IMR-90 (cell line): ENCODE measurements around the gene ARRDC3. TPM values are rescaled to one million over a fixed set of nuclear protein-coding genes. Genes with fewer than 3 reads are reported as not detected.
"Not testable (repeated sequence)": the region's sequence is repeated elsewhere in the genome, so short reads cannot be mapped to it uniquely, and the experiment has no call there.

ENCODE experiments used
- ATAC-seq: fragments of 200-7000 bp; cut with Tn5 transposase; 2 replicates; pipeline ENCODE4 v1.9.1; 2020; ENCODE audit warnings: low read depth, mild to moderate bottlenecking, moderate library complexity
- BruUV-seq: library from RNA; stranded (reverse); fragments of 400-500 nt; replicated peaks from 2 replicates; lab custom pipeline; 2021; lab: Mats Ljungman, UMichigan
- CTCF ChIA-PET: fragments of 300-600 bp; formaldehyde crosslinking; extraction: SDS; loops from one replicate; lab custom pipeline; 2021; ENCODE audit warnings: antibody characterized with exemption; lab: Yijun Ruan, JAX
- POLR2A ChIA-PET: fragments of 300-600 bp; sonication (Branson Sonifier 250); formaldehyde crosslinking; loops from one replicate; lab custom pipeline; 2022; ENCODE audit warnings: antibody characterized with exemption; ENCODE audit not compliant: unreplicated experiment; lab: Charles Lee
- DNase-seq: peaks from one replicate; pipeline ENCODE4 v3.0.0; 2013
- H2AFZ ChIP-seq: replicated peaks from 2 replicates; pipeline ENCODE3; 2013; ENCODE audit warnings: low read length, mild to moderate bottlenecking; ENCODE audit not compliant: poor library complexity
- H2AK5ac ChIP-seq: 2 replicates; pipeline ENCODE4 v1.6.1; 2013; ENCODE audit warnings: low read depth, low read length, inconsistent platforms
- H2AK9ac ChIP-seq: replicated peaks from 2 replicates; pipeline ENCODE3; 2013; ENCODE audit warnings: mild to moderate bottlenecking, low read depth, low read length, moderate library complexity; ENCODE audit not compliant: poor library complexity
- H2BK120ac ChIP-seq: 2 replicates; pipeline ENCODE4 v1.6.1; 2013; ENCODE audit warnings: low read depth, low read length, inconsistent platforms
- H2BK15ac ChIP-seq: 3 replicates; pipeline ENCODE4 v1.6.1; 2013; ENCODE audit warnings: low read depth, low read length, inconsistent platforms
- H2BK20ac ChIP-seq: 2 replicates; pipeline ENCODE4 v1.6.1; 2013; ENCODE audit warnings: low read depth, mild to moderate bottlenecking, inconsistent platforms, low read length, moderate library complexity
- H2BK5ac ChIP-seq: 2 replicates; pipeline ENCODE4 v1.6.1; 2013; ENCODE audit warnings: mild to moderate bottlenecking, low read depth, low read length, inconsistent platforms; ENCODE audit not compliant: poor library complexity, severe bottlenecking
- H3K14ac ChIP-seq: replicated peaks from 2 replicates; pipeline ENCODE4 v1.6.1; 2013; ENCODE audit warnings: low read depth, low read length, inconsistent platforms
- H3K18ac ChIP-seq: 2 replicates; pipeline ENCODE4 v1.6.1; 2013; ENCODE audit warnings: low read depth, low read length, control low read depth
- H3K23ac ChIP-seq: 2 replicates; pipeline ENCODE4 v1.6.1; 2013; ENCODE audit warnings: low read depth, low read length, inconsistent platforms
- H3K27ac ChIP-seq: 2 replicates; pipeline ENCODE4 v1.5.1; 2013; ENCODE audit warnings: mild to moderate bottlenecking, control low read depth, low read length; ENCODE audit not compliant: insufficient read depth
- H3K27me3 ChIP-seq: 2 replicates; pipeline ENCODE4 v1.6.1; 2013; ENCODE audit warnings: low read length; ENCODE audit not compliant: control insufficient read depth, insufficient read depth
- H3K36me3 ChIP-seq: 2 replicates; pipeline ENCODE4 v1.6.1; 2013; ENCODE audit warnings: low read length, mixed read lengths; ENCODE audit not compliant: control insufficient read depth, insufficient read depth
- H3K4ac ChIP-seq: 2 replicates; pipeline ENCODE4 v1.6.1; 2013; ENCODE audit warnings: low read depth, low read length, inconsistent platforms
- H3K4me1 ChIP-seq: 2 replicates; pipeline ENCODE4 v1.6.1; 2013; ENCODE audit warnings: low read length, mixed read lengths; ENCODE audit not compliant: control insufficient read depth, insufficient read depth
- H3K4me2 ChIP-seq: 2 replicates; pipeline ENCODE4 v1.6.1; 2013; ENCODE audit warnings: low read depth, mild to moderate bottlenecking, control low read depth, low read length, moderate library complexity
- H3K4me3 ChIP-seq: 2 replicates; pipeline ENCODE4 v1.5.1; 2013; ENCODE audit warnings: low read depth, mild to moderate bottlenecking, control low read depth, low read length, moderate library complexity; ENCODE audit not compliant: insufficient read depth
- H3K56ac ChIP-seq: 2 replicates; pipeline ENCODE4 v1.6.1; 2013; ENCODE audit warnings: low read length, inconsistent platforms; ENCODE audit not compliant: insufficient read depth; ENCODE audit errors: extremely low read depth
- H3K79me1 ChIP-seq, 2 experiments: 2 replicates each; pipeline ENCODE4 v1.6.1; 2013; ENCODE audit warnings: low read length in 2 of 2, inconsistent platforms in 1 of 2, low read depth in 1 of 2
- H3K9ac ChIP-seq: 2 replicates; pipeline ENCODE4 v1.6.1; 2013; ENCODE audit warnings: low read depth, low read length, control low read depth
- H3K9me1 ChIP-seq: 2 replicates; pipeline ENCODE4 v1.6.1; 2013; ENCODE audit warnings: low read length, inconsistent platforms; ENCODE audit not compliant: insufficient read depth
- H3K9me3 ChIP-seq: 2 replicates; pipeline ENCODE4 v1.6.1; 2013; ENCODE audit warnings: low read length; ENCODE audit not compliant: control insufficient read depth, insufficient read depth
- H4K20me1 ChIP-seq: 2 replicates; pipeline ENCODE4 v1.6.1; 2013; ENCODE audit warnings: low read length, inconsistent platforms; ENCODE audit not compliant: insufficient read depth
- H4K5ac ChIP-seq: 2 replicates; pipeline ENCODE4 v1.6.1; 2013; ENCODE audit warnings: mild to moderate bottlenecking, low read depth, low read length, control low read depth
- H4K8ac ChIP-seq, 2 experiments: 2 replicates each; pipeline ENCODE4 v1.6.1; 2013; ENCODE audit warnings: low read depth in 2 of 2, low read length in 2 of 2, control low read depth in 1 of 2, inconsistent platforms in 1 of 2
- H4K91ac ChIP-seq: 2 replicates; pipeline ENCODE4 v1.6.1; 2013; ENCODE audit warnings: low read depth, low read length, inconsistent platforms; ENCODE audit not compliant: insufficient read depth
- MAFK ChIP-seq: IDR thresholded peaks from 2 replicates; pipeline ENCODE4 v1.6.1; 2012; ENCODE audit warnings: low read depth, low read length, improper control_type of control experiment
- WGBS, 2 experiments: methylation state at CpG; one replicate each; pipeline versions ENCODE4 v1.1.5 to v1.1.7; 2013; ENCODE audit warnings: missing lambda C conversion rate in 2 of 2; ENCODE audit not compliant: insufficient read length in 1 of 2; ENCODE audit errors: extremely low coverage in 2 of 2; 5-methylcytosine and 5-hydroxymethylcytosine counted together
- dilution Hi-C: fragments of 300-500 bp; cut with HindIII; formaldehyde crosslinking; loops from one replicate; pipeline ENCODE4 v1.14.3; 2018; ENCODE audit warnings: low sequenced_read_pairs; ENCODE audit not compliant: unreplicated experiment
- in situ Hi-C: fragments of 300-500 bp; cut with MboI; formaldehyde crosslinking; loops from 3 replicates; pipeline ENCODE4 v1.14.3; 2019; ENCODE audit warnings: low sequenced_read_pairs, inconsistent platforms, mixed read lengths
- intact Hi-C: fragments of 100-400 bp; cut with micrococcal nuclease; formaldehyde crosslinking; loops from 2 replicates; pipeline ENCODE4 v1.10.0; 2022
- polyA plus RNA-seq, 3 experiments: library from polyadenylated mRNA; depleted of rRNA; stranded (reverse); fragments of >200 nt; gene quantifications; 2 replicates each; pipeline ENCODE4 v1.2.3, GENCODE V29; 2012; ENCODE audit warnings: low replicate concordance in 1 of 3
- total RNA-seq: library from RNA; depleted of rRNA; stranded (reverse); fragments of >200 nt; gene quantifications from 2 replicates; pipeline ENCODE4 v1.2.3, GENCODE V29; 2012

The ARRDC3 gene
- total and polyA plus RNA-seq, 2 of the 4 experiments (the other 2 are of a cell fraction), result 19.3 to 86.7 TPM

DNA sequence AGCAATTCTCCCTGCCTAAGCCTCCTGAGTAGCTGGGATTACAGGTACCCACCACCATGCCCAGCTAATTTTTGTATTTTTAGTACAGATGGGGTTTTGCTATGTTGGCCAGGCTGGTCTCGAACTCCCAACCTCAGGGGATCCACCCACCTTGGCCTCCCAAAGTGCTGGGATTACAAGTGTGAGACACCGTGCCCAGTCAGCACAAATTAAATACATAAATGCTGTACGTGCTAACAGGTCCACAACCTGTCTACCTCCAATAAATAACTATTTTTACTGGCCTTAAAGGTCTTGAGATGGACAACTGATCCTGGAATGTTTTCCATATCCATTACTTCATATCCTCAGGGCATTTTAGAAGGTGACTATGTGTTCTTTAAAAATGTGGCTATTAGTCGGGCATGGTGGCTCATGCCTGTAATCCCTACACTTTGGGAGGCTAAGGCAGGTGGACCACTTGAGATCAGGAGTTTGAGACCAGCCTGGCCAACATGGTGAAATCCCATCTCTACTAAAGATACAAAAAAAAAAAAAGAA, 38.4 kb downstream of the ARRDC3 start:
- not testable (repeated sequence) for H2AFZ ChIP-seq

More for the DNA sequence above, 38.4 kb downstream of the ARRDC3 start:
- intact Hi-C loops, H2BK15ac ChIP-seq, H3K4me2 ChIP-seq, H3K23ac ChIP-seq, CTCF ChIA-PET, in situ Hi-C loops, H2BK5ac ChIP-seq, H3K56ac ChIP-seq, H3K27me3 ChIP-seq, DNase-seq, H3K4ac ChIP-seq, H4K8ac ChIP-seq, H2BK20ac ChIP-seq, ATAC-seq, H4K91ac ChIP-seq, H3K36me3 ChIP-seq, H2AK5ac ChIP-seq, H3K18ac ChIP-seq, H3K9ac ChIP-seq, H3K14ac ChIP-seq, H3K4me3 ChIP-seq, H2BK120ac ChIP-seq, H3K27ac ChIP-seq, H4K20me1 ChIP-seq, POLR2A ChIA-PET, H3K9me1 ChIP-seq, H3K79me1 ChIP-seq, H4K5ac ChIP-seq, H2AK9ac ChIP-seq, BruUV-seq, H3K9me3 ChIP-seq, dilution Hi-C loops, H3K4me1 ChIP-seq: not testable (repeated sequence)
- TF ChIP-seq MAFK, result peak; percentile 40
- no CpG with 5 or more reads among the region's 4 CpGs for WGBS, 2 experiments
